ENCODE results near the gene COQ2. TPM values are rescaled to one million over a fixed set of nuclear protein-coding genes. Genes with fewer than 3 reads are reported as not detected.

The COQ2 gene
- total RNA-seq, 1 experiment from 2014 or later: 19.5 TPM

GRCh38 chr4:83285055-83285407 is 433 bp upstream of the COQ2 start:
- no peak for TF ChIP-seq EZH2 (IDR thresholded peaks at IDR 0.05; ENCODE audit: low read depth)
- no peak for TF ChIP-seq CTCF (conservative IDR thresholded peaks at IDR 0.05)
- H3F3A ChIP-seq (ENCODE audit: insufficient read depth, low read depth): 0 out of 2 replicates have a peak, but pooled peaks cover 8% of the 10 kb centered on the region

GRCh38 chr4:83283181-83283580 is 1.4 kb downstream of the COQ2 start:
- DNase-seq: no peak
- POLR2A ChIA-PET (ENCODE audit: unreplicated experiment): interaction anchor here (0.6 kb wide), 1 partner anchor 248 kb away, joined by 3 read pairs; the partner anchor contains the start of gene COPS4
- intact Hi-C loops (cut with micrococcal nuclease; ENCODE audit: unreplicated experiment): loop anchor here (5.0 kb wide), 2 partner anchors 359 to 386 kb away; no protein-coding TSS in a partner anchor

More at GRCh38 chr4:83285055-83285407, 433 bp upstream of the COQ2 start:
- Histone ChIP-seq H3K79me2 (ENCODE audit: low read depth) (peaks cover 33% of the 10 kb centered on the region), H3K4me2 (peak overlapping the region; percentile 78), H3K4me3 (peak overlapping the region; percentile 60), H3K4me1 (replicated peaks; ENCODE audit: insufficient read depth) (peaks cover 24% of the 10 kb centered on the region), H3K27me3 (ENCODE audit: insufficient read depth, low read depth) (no peaks in the 10 kb centered on the region), H3K9me2 (ENCODE audit: insufficient read depth) (no peaks in the 10 kb centered on the region), H2AFZ (peak overlapping the region; percentile 84), H3K36me3 (ENCODE audit: low read depth) (no peaks in the 10 kb centered on the region), H3K9me3 (ENCODE audit: insufficient read depth, low read depth) (no peaks in the 10 kb centered on the region), H4K20me1 (ENCODE audit: insufficient read depth) (no peaks in the 10 kb centered on the region), H3K27ac (peak overlapping the region; percentile 27; the same call in 1 of the 2 replicates)
- intact Hi-C loops (cut with micrococcal nuclease; ENCODE audit: unreplicated experiment): loop anchor here (2.0 kb wide), 1 partner anchor 72 kb away; no protein-coding TSS in a partner anchor
- DNase-seq: no peak
- POLR2A ChIA-PET (ENCODE audit: unreplicated experiment): interaction anchor here (0.6 kb wide), 2 partner anchors 102 to 906 kb away, joined by 8 to 9 read pairs; no protein-coding TSS in a partner anchor
- BruUV-seq (replicated peaks): TSS peak; percentile 90
- CTCF ChIA-PET: interaction anchor here (0.7 kb wide), 1 partner anchor 77 kb away, joined by 4 read pairs; no protein-coding TSS in a partner anchor

GRCh38 chr4:83282049-83282535 is 2.5 kb downstream of the COQ2 start:
- DNase-seq: peak; percentile 13 to 50
- POLR2A ChIA-PET (ENCODE audit: unreplicated experiment): interaction anchor here (0.5 to 0.7 kb wide), 2 partner anchors 224 to 937 kb away, joined by 3 to 5 read pairs; no protein-coding TSS in a partner anchor
- no peaks in the 10 kb centered on the region for H3K36me3 ChIP-seq (ENCODE audit: low read depth)
- 0 out of 2 replicates have a peak overlapping the region, but pooled peaks have one; percentile 25 for H3K4me3 ChIP-seq
- BruUV-seq (replicated peaks): no TSS peak
- no peaks in the 10 kb centered on the region for H3K27me3 ChIP-seq (ENCODE audit: insufficient read depth, low read depth)
- peak overlapping the region; percentile 78 for H3K4me2 ChIP-seq
- no peaks in the 10 kb centered on the region for H3K9me2 ChIP-seq (ENCODE audit: insufficient read depth)
- H2AFZ ChIP-seq: no peak overlapping the region
- peaks cover 33% of the 10 kb centered on the region for H3K79me2 ChIP-seq (ENCODE audit: low read depth)
- TF ChIP-seq EZH2 (IDR thresholded peaks at IDR 0.05; ENCODE audit: low read depth) (no peak), CTCF (conservative IDR thresholded peaks at IDR 0.05) (peak; percentile 76)
- CTCF ChIA-PET: interaction anchor here (0.6 to 0.8 kb wide), 4 partner anchors 31 to 351 kb away, joined by 3 to 5 read pairs (median 3); partner anchors contain the start of gene COPS4
- 0 out of 2 replicates have a peak, but pooled peaks cover 8% of the 10 kb centered on the region for H3F3A ChIP-seq (ENCODE audit: insufficient read depth, low read depth)
- H4K20me1 ChIP-seq (ENCODE audit: insufficient read depth): no peaks in the 10 kb centered on the region
- H3K4me1 ChIP-seq (replicated peaks; ENCODE audit: insufficient read depth): peaks cover 24% of the 10 kb centered on the region
- H3K9me3 ChIP-seq (ENCODE audit: insufficient read depth, low read depth): no peaks in the 10 kb centered on the region
- no peak overlapping the region for H3K27ac ChIP-seq
- intact Hi-C loops (cut with micrococcal nuclease; ENCODE audit: unreplicated experiment): loop anchor here (5.0 kb wide), 2 partner anchors 360 to 385 kb away; no protein-coding TSS in a partner anchor

More at GRCh38 chr4:83283181-83283580, 1.4 kb downstream of the COQ2 start:
- no peak for TF ChIP-seq EZH2 (IDR thresholded peaks at IDR 0.05; ENCODE audit: low read depth)
- TF ChIP-seq CTCF (conservative IDR thresholded peaks at IDR 0.05): no peak
- no peaks in the 10 kb centered on the region for H3K27me3 ChIP-seq (ENCODE audit: insufficient read depth, low read depth)
- H3F3A ChIP-seq (ENCODE audit: insufficient read depth, low read depth): 0 out of 2 replicates have a peak, but pooled peaks cover 8% of the 10 kb centered on the region
- peak overlapping the region; percentile 78 for H3K4me2 ChIP-seq
- H4K20me1 ChIP-seq (ENCODE audit: insufficient read depth): no peaks in the 10 kb centered on the region
- H3K4me1 ChIP-seq (replicated peaks; ENCODE audit: insufficient read depth): peaks cover 24% of the 10 kb centered on the region
- no peaks in the 10 kb centered on the region for H3K9me3 ChIP-seq (ENCODE audit: insufficient read depth, low read depth)
- peak overlapping the region; percentile 60; the same call in 1 of the 2 replicates for H3K4me3 ChIP-seq
- CTCF ChIA-PET: interaction anchor here (0.7 to 1.2 kb wide), 2 partner anchors 341 to 431 kb away, joined by 3 to 5 read pairs; no protein-coding TSS in a partner anchor
- H3K9me2 ChIP-seq (ENCODE audit: insufficient read depth): no peaks in the 10 kb centered on the region
- H3K27ac ChIP-seq: no peak overlapping the region
- no TSS peak for BruUV-seq (replicated peaks)
- H3K79me2 ChIP-seq (ENCODE audit: low read depth): peaks cover 33% of the 10 kb centered on the region
- no peak overlapping the region for H2AFZ ChIP-seq
- no peaks in the 10 kb centered on the region for H3K36me3 ChIP-seq (ENCODE audit: low read depth)
